ENCODE measurements around the gene TTBK1.

DNA sequence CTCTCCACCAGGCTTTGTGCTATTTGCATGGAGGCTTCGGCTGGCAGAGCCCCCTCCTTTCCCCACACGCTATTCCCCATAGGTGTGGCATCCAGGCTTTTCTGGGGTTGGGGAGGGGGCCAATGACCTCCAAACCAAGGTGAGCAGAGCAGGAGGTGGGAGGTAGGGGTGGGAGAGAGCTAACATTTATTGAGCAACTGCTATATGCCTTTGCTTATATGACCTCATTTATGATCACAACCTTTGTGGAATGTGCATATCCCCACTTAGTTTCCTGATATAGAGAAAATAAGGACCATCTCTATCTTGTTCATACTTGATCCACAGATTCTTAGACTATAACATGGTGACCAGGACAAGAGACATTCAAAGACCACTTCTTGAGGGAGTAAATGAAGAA is 37.0 kb downstream of the TTBK1 start:
- TF ChIP-seq, protein P1, sequence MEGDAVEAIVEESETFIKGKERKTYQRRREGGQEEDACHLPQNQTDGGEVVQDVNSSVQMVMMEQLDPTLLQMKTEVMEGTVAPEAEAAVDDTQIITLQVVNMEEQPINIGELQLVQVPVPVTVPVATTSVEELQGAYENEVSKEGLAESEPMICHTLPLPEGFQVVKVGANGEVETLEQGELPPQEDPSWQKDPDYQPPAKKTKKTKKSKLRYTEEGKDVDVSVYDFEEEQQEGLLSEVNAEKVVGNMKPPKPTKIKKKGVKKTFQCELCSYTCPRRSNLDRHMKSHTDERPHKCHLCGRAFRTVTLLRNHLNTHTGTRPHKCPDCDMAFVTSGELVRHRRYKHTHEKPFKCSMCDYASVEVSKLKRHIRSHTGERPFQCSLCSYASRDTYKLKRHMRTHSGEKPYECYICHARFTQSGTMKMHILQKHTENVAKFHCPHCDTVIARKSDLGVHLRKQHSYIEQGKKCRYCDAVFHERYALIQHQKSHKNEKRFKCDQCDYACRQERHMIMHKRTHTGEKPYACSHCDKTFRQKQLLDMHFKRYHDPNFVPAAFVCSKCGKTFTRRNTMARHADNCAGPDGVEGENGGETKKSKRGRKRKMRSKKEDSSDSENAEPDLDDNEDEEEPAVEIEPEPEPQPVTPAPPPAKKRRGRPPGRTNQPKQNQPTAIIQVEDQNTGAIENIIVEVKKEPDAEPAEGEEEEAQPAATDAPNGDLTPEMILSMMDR (conservative IDR thresholded peaks at IDR 0.05; ENCODE audit: low read depth, low read length) = no peak
- no peak for TF ChIP-seq EZH2 (IDR thresholded peaks at IDR 0.05; ENCODE audit: borderline replicate concordance, low read depth, low read length, poor library complexity, severe bottlenecking)

Measured in A673 (cell line).